GM11168 (cell line): ENCODE results near the gene DISC1.
"Not testable (repeated sequence)": the region's sequence is repeated elsewhere in the genome, so short reads cannot be mapped to it uniquely, and the experiment has no call there.

Source experiments
- in situ Hi-C: fragments of 300-500 bp; cut with MboI; formaldehyde crosslinking; loops from one replicate; pipeline ENCODE4 v1.12.0; 2022; ENCODE audit warnings: low sequenced_read_pairs; ENCODE audit not compliant: unreplicated experiment

Gene DISC1

DNA sequence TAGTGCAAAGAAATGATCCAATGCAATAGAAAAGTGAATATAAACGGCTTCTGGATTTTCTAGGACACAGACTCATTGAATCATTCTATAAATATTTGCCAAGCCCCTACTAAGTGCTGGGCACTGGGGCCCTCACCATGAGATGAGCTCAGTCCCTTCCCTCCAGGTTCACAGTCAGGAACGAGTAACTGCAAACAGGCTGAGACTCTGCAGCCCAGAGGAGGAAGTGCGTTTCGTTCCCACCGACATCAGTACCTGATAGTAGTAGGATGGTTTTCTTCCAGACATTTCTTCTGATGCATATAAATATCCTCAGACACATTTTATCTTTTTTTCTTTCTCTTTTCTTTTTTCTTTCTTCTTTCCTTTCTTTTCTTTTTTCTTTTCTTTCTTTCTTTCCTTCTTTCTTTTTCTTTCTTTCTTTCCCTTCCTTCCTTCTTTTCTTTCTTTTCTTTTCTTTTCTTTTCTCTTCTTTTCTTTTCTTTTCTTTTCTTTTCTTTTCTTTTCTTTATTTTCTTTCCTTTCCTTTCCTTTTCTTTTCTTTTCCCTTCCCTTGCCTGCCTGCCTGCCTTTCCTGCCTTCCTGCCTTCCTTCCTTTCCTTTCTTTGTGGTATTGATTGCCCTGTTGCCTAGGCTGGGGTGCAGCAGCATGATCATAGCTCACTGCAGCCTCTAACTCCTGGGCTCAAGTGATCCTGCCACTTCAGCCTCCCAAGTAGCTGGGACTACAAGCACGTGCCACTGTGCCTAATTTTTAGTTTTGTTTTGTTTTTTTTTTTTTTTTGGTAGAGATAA, 135.4 kb downstream of the DISC1 start:
- in situ Hi-C loops: no loop called here

DNA sequence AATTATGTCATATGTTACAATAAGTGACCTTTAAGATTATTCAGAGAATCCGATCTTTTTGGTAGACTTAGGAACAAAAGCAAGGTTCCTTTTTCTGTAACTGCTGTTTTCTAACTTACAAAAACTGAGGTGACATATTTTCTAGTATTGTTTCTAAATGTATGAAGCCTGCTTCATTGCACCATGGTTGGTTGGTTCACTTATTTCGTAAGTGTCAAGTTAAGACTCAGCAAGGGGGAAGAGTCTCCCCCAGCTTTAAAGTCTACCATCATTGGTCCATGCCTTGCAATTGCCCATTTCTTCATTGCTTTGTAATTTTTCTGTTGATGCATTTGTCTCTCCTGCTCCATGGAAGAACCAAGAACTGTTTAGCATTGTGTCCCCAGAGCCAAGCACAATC, 136.9 kb downstream of the DISC1 start:
- in situ Hi-C loops: no loop called here

DNA sequence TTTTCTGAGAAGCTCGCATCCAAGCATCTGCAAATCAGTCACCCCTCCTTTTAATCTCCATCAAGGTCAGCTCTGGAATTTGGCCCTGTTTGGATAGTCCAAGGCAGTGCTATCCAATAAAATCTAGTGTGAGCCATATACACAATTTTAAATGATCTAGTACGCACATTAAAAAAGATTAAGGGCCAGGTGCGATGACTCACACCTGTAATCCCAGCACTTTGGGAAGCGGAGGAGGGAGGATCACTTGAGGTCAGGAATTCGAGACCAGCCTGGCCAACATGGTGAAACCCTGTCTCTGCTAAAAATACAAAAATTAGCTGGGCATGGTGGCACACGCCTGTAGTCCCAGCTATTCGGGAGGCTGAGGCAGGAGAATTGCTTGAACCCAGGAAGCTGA, 139.2 kb downstream of the DISC1 start:
- in situ Hi-C loops: not testable (repeated sequence)

DNA sequence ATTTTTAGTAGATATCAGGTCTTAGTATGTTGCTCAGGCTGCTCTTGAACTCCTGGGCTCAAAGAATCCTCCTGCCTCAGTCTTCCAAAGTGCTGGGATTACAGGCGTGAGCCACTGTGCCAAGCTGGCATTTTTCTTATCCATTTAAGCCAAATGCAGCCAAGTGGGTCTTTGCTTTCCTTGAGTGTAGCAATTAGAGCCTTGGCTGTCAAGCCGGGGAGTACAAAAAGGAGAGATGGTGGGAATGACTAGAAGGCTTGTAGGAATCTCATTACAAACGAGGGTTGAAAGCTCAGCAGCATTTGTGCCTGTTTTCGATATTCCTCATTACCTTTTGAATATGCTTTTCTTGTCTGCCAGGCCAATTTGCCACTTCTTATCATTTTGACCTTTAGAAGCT, 140.9 kb downstream of the DISC1 start:
- in situ Hi-C loops: no loop called here

DNA sequence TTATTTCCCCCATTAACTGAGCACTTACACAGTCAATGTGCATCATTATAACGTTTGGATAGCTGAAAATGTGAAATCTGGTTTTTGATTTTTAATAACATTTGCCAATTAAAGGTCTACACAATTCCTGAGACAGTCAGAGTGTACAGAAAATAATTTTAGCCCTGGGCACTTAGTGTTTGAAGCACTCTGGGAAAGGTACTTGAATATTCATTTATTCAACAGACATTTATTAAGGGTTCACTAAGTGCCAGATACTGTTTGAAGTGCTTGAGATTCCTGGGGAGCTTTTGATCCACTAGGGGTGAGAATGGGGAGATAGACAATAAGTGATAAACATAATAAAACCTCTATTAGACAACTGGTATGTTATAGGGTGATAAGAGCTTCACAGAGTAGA, 141.8 kb downstream of the DISC1 start:
- in situ Hi-C loops: no loop called here

DNA sequence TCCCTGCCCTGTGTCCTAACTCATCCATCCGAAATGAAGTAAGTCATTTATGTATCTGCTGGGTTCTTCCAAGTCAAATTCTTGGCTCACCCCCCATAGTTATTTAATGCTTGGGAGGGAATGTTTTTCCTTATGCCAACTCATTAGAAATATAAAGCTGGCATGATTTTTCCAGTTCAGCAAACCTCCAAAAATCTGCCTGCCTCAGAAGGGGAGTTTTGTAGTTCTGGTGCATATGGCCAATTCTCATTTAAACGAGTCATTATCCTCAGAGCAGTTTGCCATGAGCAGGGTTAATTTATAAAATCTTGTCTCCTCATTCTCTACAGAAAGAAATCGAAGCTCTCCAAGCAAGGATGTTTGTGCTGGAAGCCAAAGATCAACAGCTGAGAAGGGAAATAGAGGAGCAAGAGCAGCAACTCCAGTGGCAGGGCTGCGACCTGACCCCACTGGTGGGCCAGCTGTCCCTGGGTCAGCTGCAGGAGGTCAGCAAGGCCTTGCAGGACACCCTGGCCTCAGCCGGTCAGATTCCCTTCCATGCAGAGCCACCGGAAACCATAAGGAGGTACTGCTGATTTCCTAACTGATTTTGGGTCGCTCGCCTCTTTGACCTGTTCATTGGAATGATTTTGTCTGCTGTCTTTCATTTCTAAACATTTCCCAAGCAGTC, 144.1 kb downstream of the DISC1 start:
- in situ Hi-C loops: no loop called here

DNA sequence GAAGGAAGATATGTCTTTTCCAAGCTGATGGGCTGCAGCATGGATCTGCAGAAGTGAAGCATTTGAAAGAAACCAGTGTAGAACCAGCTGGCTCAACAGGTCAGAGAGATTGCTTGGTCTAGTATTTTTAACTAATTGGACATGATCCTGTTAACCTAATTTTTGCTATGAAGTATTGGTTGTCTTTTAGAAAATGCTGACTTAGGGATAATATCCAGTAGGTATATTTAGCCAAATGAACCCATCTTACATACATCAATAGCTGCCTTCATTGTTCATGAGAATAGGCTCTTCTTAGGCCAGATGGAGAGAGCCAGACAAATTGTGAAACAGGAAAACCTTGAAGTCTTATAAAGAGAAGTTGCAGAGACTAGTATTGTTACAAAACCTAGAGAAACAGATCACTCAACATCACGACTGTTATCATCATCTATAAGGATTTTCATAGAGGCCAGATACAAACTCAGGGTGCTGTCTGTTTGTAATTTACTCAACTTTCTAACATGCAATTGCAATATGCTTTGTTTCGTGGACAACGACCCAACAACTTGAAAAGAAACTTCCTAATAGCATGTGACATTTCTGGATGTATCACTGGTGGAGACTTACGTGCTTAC, 148.2 kb downstream of the DISC1 start:
- in situ Hi-C loops: no loop called here

DNA sequence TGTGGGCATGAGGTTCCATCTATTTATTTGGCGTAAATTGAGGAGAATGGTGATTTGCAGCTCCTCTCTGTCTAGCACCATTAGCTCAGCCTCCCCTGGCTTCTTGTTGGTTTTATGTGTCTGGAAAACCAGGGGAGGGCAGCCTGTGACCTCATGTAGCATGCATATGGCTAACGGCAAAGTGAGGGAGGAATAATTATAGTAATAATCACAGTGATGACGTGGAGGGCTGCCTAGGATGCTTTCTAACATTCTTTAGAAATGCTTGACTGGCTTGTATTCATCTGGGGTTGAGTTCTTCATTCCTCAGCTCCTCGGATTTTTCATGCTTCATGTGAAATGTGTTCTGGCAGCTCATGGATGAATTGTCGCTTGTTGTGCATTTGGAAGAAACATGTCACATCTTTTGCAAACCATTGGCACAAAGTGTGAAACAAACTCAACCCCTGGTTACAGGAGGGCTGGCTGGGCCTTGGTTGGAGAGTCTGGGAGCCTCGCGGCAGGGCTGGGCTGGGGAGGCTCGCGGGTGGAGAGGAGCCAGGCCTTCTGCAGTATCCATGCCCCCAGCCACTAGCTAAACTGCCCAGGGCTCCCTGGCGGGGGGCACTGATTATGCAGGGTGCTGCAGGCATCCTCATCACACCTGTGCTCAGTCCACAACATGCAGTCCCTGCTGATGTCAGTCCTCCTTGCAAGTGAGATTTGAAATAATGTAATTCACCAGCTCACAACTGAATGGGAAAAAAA, 149.6 kb downstream of the DISC1 start:
- in situ Hi-C loops: no loop called here

DNA sequence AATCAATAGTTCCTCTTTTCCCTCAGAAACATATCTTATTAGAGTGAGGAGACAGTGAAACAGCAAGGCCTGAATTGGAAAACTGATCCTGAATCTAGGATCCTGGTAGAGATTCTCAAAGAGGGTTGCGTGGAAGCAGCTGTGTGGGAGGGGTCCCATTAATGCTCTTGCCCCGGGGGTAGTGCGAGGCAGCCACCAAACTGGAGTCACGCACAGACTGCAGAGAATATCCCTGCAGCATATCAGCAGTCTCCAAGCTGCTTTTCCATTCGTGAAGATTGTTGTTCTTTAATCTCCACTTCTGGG, 150.1 kb downstream of the DISC1 start:
- in situ Hi-C loops: no loop called here

DNA sequence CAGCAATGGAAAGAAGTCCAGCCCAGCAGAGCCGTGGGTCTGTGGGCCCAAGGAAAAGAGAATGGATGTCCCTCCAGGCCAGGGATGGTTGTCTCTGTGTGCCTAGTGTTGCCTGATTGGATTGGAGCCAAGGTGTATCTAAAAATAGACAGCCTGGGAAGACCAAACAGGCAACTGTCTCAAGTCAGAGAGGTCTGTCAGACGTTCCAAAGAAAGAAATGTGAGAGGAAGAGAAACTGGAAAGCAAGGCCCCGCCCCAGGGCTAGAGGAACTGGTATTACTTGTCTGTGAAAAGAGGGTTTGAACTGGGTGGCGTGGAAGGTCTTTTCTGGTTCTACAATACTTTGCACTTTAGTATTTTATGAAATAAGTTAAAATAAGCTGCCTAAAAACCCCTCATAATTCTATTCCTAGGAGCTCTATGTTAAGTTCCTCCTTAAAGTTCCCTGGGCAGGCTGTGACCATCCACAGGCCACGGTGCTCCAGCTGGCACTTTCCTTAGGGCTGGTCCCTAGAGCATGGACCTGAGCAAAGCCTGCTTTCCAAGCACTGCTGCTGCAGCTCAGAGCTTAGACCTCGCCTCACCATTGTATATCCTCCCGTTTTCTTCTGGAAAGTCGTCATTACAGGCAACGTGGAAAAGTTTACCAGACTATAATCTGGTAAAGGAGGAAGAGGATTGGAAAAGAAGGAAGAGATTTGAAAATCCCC, 151.6 kb downstream of the DISC1 start:
- in situ Hi-C loops: no loop called here

DNA sequence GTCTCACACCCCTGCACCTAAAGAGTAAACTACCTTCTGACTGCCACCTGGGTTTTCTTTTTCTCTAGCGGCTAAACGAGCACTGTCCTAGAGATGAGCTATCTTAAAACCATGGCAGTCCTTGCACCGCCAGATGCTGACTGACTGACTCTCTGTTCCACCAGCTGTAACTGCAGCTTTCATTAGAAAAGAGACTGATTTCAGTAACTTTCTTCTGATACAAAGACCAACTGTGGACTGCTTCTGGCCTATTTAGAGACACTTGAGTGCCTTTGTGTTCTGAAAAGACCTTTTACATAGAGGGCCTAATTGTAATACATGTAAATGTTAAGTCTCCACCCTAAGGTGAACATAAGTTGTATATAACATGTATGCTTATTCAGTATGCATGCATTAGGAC, 152.5 kb downstream of the DISC1 start:
- in situ Hi-C loops: no loop called here

DNA sequence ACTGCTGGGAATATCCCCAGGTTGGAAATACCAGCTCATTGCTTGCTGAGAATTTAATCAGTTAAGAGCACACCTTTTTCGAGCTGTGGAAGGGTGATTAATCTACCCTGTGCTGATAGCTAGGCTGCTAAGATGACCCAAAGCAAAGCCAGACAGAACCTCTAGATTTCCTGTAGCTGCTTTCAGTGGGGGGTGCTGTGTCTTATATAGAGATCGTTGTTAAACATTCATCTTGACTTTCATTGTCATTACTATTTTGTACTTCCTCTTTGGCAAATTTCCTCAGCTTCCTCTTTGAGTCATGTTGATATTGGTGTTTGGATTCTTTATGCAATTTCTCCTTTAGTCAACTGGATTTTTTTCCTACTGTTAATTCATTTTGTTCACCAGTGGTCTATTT, 155.3 kb downstream of the DISC1 start:
- in situ Hi-C loops: no loop called here

DNA sequence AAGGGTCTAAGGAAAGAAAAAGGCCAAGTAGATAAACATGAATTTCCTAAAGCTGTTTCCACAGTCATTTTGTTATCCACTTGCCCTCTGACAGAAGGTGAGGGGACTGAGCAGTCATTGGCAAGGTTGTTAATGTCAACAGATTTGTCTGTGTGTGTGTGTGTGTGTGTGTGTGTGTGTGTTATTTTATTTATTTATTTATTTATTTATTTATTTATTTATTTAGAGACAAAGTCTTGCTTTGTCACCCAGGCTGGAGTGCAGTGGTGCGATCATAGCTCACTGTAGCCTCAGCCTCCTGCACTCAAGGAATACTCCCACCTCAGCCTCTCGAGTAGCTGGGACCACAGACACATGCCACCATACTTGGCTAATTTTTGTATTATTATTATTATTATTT, 158.5 kb downstream of the DISC1 start:
- in situ Hi-C loops: not testable (repeated sequence)

DNA sequence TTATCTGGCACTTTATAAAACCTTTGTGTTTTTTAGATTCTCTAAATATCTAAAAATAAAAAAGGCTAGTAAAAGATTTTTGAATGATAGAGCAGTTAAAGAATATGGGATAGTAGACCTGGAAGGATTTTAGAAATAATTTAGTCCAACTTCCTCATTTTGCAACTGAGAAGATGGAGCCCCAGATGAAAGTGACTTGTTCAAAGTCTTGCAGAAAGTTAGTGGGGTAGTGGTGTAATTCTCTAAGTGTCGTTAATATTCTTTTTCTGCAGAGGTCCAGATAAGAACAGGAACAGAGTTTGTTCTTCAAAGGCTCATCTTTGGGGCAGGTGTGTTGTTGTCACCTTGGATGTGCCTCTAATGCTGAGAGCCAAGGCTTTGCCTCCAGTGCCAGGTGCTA, 159.5 kb downstream of the DISC1 start:
- in situ Hi-C loops: no loop called here

DNA sequence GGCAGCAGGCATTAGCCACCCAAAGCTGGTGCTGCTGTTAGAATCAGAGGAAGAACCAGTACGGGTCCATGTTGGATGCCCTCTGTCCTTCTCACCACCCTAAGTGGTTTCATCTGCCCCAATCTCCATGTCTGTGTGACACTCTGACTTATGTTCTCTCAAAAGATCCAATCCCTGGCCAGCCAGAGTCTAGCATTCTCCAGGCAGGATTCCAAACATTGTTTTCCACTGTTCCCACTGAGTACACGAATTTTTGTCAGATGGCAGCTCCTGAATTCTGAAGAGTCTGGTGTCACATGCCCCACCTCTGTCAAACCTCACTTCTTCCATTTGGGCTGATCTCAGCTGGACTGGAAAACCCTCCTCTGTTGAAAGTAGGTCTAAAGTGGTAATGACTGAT, 166.0 kb downstream of the DISC1 start:
- in situ Hi-C loops: no loop called here

DNA sequence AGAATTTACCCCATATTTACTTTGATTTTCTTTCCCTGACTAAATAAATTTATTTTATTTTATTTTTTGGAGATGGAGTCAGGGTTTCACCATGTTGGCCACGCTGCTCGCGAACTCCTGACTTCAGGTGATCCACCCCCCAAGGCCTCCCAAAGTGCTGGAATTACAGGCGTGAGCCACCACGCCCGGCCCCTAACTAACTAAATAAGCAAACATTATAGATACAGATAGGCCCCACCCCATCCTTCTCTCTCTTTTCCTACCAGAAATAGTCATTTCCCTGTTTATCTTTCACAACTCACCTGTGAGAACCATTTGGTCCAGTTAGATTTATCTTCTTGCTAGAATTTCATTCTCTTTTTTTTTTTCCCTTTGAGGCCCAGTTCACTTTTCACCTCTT, 167.3 kb downstream of the DISC1 start:
- in situ Hi-C loops: no loop called here

DNA sequence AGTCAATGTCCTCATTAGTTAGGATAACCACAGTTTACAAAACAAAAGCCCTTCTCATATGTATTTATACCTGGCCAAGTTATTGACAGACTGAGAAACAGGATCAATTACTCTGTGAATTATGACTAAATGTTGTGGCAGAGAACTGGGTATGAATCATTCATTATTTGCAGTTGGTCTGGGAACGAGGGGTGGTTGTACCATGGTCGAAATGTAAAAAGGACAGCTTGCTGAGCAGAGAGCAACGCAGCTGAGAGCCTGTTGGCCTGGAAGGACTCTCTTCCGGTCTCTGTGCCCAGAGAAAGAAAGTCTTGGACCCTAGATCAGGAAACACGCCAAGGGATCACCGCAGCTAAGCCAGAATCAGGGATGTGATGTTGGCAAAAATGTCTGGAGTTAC, 169.6 kb downstream of the DISC1 start:
- in situ Hi-C loops: no loop called here

DNA sequence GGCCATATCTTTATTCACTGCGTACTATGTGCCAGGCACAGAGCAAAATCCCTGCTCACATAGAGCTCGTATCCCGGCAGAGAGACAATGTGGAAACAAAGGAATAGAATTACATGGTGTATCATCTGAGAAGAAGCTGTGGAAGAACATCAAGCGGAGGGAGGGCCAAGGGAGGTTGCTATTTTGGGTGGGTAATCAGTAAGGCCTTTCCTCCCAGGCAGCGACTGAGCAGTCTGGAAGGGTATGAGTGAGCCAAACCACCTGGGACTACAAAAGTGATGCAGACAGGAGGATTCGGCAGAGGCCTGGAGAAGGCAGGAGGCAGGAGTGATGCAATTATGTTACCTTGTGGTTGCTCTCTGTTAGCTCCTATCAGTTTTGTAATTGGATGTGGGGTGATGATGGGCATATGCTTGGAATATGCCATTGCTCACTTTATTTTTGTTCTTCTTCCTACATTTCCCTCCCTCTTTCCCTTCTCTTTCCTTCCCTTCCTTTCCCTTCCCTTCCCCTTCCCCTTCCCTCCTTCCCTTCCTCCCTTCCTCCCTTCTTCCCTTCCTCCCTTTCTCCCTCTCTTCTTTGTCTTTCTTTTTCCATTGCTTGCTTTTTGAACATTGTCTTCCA, 172.9 kb downstream of the DISC1 start:
- in situ Hi-C loops: no loop called here

DNA sequence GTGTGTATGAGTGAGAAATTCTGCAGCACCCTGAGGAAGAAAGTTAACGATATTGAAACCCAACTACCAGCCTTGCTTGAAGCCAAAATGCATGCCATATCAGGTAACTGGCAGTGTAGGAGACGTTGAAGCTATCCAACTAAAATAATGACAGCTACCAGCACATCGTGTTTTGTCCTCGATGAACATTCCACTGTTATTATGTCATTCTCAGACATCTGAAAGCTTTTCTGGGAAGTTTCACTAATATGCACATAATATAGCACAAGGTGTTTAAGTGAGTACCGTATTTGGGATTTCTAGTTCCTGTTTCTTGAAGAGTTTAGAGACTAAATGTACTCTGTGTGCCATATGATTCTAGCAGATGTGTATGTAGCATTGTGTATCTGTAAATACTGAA, 173.5 kb downstream of the DISC1 start:
- in situ Hi-C loops: no loop called here

DNA sequence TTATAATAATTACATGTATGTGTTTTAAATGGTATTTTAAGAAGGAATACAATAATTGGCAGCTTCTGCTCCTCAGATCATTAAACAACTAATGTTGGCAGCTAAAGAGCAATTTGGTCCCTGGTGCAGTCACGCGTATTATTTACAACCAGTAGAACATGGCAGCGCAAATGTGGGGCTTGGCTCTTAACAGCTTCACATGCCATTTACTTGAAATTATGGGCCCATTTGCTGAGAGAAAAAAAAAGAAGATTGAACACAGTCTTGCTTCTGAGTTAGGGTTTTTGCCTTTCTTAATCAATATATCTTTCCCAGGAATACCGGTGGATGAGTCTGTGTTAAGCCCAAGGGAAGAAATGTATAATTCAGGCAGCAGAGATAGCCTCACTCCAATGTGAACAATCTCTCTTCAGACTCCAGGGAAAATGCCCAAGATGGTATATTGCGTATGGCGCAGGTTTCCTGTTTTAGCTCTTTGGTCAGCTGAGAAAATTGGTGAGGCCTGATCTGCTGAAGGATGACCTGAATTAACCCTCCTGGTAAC, 174.5 kb downstream of the DISC1 start:
- in situ Hi-C loops: no loop called here
